ENCODE data around the gene SNCB. TPM values are rescaled to one million over a fixed set of nuclear protein-coding genes. Genes with fewer than 3 reads are reported as not detected.
"Not testable (repeated sequence)": the region's sequence is repeated elsewhere in the genome, so short reads cannot be mapped to it uniquely, and the experiment has no call there.

Gene SNCB
- total and polyA plus RNA-seq, 2 experiments from 2014 or later = 2.4 to 3.0 TPM

DNA sequence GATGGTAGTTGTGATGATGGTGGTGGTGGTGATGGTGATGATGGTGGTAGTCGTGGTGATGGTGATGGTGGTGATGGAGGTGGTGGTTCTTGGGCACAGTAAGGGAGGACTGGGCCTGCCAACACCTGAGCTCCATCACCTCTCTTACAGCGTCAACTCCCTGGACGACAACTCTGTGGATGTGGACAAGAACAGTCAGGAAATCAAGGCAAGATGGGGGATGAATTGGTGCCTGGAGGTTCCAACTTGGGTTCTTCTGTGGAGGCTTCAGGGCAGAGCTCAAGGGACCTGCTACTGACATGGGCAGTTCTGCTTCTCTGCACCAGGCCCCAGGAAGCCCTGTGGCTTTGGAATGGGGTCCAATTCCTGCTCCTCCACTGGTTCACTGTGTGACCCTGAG lies 37.8 kb downstream of the SNCB start:
- Histone ChIP-seq H3K27ac (no peak overlapping the region), H3K36me3 (no peaks in the 10 kb centered on the region), H3K4me3 (no peak overlapping the region), H3K27me3 (no peaks in the 10 kb centered on the region), H3K4me1 (ENCODE audit: low read depth) (no peaks in the 10 kb centered on the region), H3K9me3 (ENCODE audit: low read depth) (no peaks in the 10 kb centered on the region)
- DNase-seq (ENCODE audit: low read depth in 1 of 2, low spot score in 1 of 2) = no peak
- TF ChIP-seq, protein P1, sequence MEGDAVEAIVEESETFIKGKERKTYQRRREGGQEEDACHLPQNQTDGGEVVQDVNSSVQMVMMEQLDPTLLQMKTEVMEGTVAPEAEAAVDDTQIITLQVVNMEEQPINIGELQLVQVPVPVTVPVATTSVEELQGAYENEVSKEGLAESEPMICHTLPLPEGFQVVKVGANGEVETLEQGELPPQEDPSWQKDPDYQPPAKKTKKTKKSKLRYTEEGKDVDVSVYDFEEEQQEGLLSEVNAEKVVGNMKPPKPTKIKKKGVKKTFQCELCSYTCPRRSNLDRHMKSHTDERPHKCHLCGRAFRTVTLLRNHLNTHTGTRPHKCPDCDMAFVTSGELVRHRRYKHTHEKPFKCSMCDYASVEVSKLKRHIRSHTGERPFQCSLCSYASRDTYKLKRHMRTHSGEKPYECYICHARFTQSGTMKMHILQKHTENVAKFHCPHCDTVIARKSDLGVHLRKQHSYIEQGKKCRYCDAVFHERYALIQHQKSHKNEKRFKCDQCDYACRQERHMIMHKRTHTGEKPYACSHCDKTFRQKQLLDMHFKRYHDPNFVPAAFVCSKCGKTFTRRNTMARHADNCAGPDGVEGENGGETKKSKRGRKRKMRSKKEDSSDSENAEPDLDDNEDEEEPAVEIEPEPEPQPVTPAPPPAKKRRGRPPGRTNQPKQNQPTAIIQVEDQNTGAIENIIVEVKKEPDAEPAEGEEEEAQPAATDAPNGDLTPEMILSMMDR (IDR thresholded peaks at IDR 0.05; ENCODE audit: low read depth, low read length) = no peak

DNA sequence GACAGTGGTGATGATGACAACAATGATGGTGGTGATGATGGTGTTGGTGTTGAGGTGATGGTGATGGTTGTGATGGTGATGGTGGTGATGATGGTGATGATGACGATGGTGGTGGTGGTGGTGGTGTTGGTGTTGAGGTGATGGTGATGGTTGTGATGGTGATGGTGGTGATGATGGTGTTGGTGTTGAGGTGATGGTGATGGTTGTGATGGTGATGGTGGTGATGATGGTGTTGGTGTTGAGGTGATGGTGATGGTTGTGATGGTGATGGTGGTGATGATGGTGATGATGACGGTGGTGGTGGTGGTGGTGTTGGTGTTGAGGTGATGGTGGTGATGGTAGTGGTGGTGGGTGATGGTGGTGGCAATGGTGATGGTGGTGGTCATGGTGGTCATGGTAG lies 38.7 kb downstream of the SNCB start:
- not testable (repeated sequence) for H3K36me3 ChIP-seq; H3K9me3 ChIP-seq (ENCODE audit: low read depth); H3K4me1 ChIP-seq (ENCODE audit: low read depth); H3K27ac ChIP-seq; H3K27me3 ChIP-seq; DNase-seq (ENCODE audit: low read depth in 1 of 2, low spot score in 1 of 2); H3K4me3 ChIP-seq

DNA sequence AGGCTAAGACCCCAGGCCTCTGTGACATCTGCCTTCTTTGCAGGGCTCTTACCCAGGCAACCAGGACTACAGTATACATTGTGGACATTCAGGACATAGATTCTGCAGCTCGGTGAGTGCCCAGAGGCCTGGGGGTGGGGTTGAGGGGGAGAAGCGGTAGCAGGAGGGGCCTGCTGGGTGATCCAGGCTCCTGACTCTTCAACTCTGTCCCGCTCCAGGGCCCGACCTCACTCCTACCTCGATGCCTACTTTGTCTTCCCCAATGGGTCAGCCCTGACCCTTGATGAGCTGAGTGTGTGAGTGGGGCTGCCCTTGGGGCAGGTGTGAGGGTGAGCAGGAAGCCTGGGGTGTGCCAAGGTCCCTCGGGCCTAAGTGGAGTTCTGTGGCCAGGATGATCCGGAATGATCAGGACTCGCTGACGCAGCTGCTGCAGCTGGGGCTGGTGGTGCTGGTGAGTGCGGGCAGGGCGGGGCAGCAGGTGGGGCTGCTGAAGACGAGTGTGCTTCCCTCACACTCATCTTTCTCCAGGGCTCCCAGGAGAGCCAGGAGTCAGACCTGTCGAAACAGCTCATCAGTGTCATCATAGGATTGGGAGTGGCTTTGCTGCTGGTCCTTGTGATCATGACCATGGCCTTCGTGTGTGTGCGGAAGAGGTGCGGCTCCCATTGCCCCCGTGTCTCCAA lies 40.2 kb downstream of the SNCB start:
- H3K27ac ChIP-seq = no peak overlapping the region
- TF ChIP-seq, protein P1 (IDR thresholded peaks at IDR 0.05; ENCODE audit: low read depth, low read length) = no peak
- H3K36me3 ChIP-seq = no peaks in the 10 kb centered on the region
- H3K9me3 ChIP-seq (ENCODE audit: low read depth) = peaks cover 2% of the 10 kb centered on the region
- no peaks in the 10 kb centered on the region for H3K27me3 ChIP-seq
- no peaks in the 10 kb centered on the region for H3K4me1 ChIP-seq (ENCODE audit: low read depth)
- DNase-seq (ENCODE audit: low read depth in 1 of 2, low spot score in 1 of 2) = no peak
- no peak overlapping the region for H3K4me3 ChIP-seq

DNA sequence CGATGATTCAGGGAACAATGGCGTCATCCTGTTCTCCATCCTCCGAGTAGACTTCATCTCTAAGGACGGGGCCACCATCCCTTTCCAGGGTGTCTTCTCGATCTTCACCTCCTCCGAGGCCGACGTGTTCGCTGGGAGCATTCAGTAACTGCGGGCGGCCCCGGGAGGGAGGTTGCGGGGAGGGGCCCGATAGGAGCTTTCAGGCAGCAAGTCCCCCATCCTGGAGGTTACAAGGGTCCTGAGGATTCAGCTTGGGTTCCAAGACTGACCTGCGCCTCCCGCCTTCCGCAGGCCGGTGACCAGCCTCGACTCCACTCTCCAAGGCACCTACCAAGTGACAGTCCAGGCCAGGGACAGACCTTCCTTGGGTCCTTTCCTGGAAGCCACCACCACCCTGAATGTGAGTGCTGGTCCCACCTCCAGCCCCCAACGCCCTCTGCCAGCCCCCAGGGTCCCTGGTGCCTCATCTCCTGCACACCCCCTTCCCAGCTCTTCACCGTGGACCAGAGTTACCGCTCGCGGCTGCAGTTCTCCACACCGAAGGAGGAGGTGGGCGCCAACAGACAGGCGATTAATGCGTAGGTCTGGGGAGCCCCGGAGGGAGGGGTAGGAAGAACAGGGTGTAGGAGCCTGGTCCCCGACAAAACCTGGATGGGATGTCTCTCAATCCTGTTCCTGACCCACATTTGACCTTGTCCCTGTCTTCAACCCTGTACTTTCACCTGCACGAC lies 41.1 kb downstream of the SNCB start:
- H3K36me3 ChIP-seq = no peaks in the 10 kb centered on the region
- H3K4me1 ChIP-seq (ENCODE audit: low read depth) = no peaks in the 10 kb centered on the region
- H3K4me3 ChIP-seq = no peak overlapping the region
- H3K27ac ChIP-seq = no peak overlapping the region
- no peaks in the 10 kb centered on the region for H3K27me3 ChIP-seq
- DNase-seq (ENCODE audit: low read depth in 1 of 2, low spot score in 1 of 2) = no peak
- TF ChIP-seq, protein P1 (IDR thresholded peaks at IDR 0.05; ENCODE audit: low read depth, low read length) = no peak
- peaks cover 2% of the 10 kb centered on the region for H3K9me3 ChIP-seq (ENCODE audit: low read depth)

DNA sequence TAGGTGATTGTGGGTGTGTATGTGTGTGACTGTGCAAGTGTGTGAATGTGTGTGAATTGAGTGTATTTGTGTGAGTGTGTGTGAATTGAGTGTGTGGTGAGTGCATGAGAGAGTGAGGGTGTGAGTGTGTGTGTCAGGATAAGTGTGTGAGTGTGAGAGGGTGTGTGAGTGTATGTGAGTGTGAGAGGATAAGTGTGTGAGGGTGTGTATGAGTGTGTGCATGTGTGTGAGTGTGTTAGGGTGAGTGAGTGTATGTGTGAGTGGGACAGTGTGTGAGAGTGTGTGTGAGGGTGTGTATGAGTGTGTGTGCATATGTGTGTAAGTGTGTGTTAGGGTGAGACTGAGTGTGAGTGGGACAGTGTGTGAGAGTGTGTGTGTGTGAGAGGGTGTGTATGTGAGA lies 42.0 kb downstream of the SNCB start:
- Histone ChIP-seq H3K4me3 (no peak overlapping the region), H3K27ac (no peak overlapping the region), H3K4me1 (ENCODE audit: low read depth) (no peaks in the 10 kb centered on the region), H3K9me3 (ENCODE audit: low read depth) (peaks cover 2% of the 10 kb centered on the region), H3K36me3 (no peaks in the 10 kb centered on the region), H3K27me3 (no peaks in the 10 kb centered on the region)
- TF ChIP-seq, protein P1 (IDR thresholded peaks at IDR 0.05; ENCODE audit: low read depth, low read length) = no peak
- DNase-seq (ENCODE audit: low read depth in 1 of 2, low spot score in 1 of 2) = no peak

DNA sequence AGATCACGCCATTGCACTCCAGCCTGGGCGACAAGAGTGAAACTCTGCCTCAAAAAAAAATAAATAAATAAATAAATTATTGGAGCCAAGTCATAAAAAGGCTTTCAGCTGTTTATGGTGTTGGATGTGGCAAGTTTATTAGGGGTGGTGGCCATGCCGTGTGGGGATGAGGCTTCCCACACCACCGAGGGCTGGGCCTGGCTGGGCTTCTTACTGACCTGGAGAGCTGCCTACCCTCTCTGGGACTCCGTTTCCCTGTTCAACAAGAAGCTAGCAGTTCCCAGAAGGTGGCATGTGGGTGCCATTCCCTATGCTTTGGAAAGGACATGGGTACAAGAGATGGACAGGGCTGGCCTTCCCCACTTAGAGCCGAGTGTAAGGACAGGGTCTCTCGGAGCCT lies 42.9 kb downstream of the SNCB start:
- TF ChIP-seq, protein P1 (IDR thresholded peaks at IDR 0.05; ENCODE audit: low read depth, low read length) = no peak

More for the DNA sequence above, 42.9 kb downstream of the SNCB start:
- Histone ChIP-seq H3K27me3 (no peaks in the 10 kb centered on the region), H3K4me3 (no peak overlapping the region), H3K9me3 (ENCODE audit: low read depth) (peaks cover 2% of the 10 kb centered on the region), H3K36me3 (no peaks in the 10 kb centered on the region), H3K27ac (no peak overlapping the region), H3K4me1 (ENCODE audit: low read depth) (no peaks in the 10 kb centered on the region)
- DNase-seq (ENCODE audit: low read depth in 1 of 2, low spot score in 1 of 2) = no peak
